BJ (cell line): ENCODE results near the gene NPAT. TPM values are rescaled to one million over a fixed set of nuclear protein-coding genes. Genes with fewer than 3 reads are reported as not detected.
A peak's percentile ranks its signal among the peaks of the same experiment; 100 is the strongest.

Experiments used
- CTCF ChIA-PET: fragments of 350-600 bp; formaldehyde crosslinking; extraction: SDS; loops from one replicate; lab custom pipeline; 2021; ENCODE audit warnings: antibody characterized with exemption, inconsistent platforms; lab: Yijun Ruan, JAX
- POLR2A ChIA-PET: fragments of 300-600 bp; sonication (Branson Sonifier 250); formaldehyde crosslinking; extraction: SDS; loops from one replicate; lab custom pipeline; 2021; ENCODE audit warnings: antibody characterized with exemption; lab: Charles Lee
- DNase-seq: peaks from one replicate; pipeline ENCODE4 v3.0.0-alpha.2; 2011; ENCODE audit warnings: low read depth
- H3K27me3 ChIP-seq: 2 replicates; pipeline ENCODE4 v1.6.0; 2011; ENCODE audit warnings: low read length; ENCODE audit not compliant: control insufficient read depth, insufficient read depth
- H3K36me3 ChIP-seq: 2 replicates; pipeline ENCODE4 v1.5.1; 2011; ENCODE audit warnings: low read length; ENCODE audit not compliant: control insufficient read depth, insufficient read depth
- H3K4me3 ChIP-seq: 2 replicates; pipeline ENCODE4 v1.5.1; 2011; ENCODE audit warnings: low read depth, mild to moderate bottlenecking, control low read depth, low read length
- polyA plus RNA-seq: library from polyadenylated mRNA; depleted of rRNA; stranded (reverse); fragments of >200 nt; gene quantifications from 2 replicates; pipeline ENCODE4 v1.2.3, GENCODE V29; 2011
- TF ChIP-seq, protein P1 (sequence below): IDR thresholded peaks from 2 replicates; pipeline ENCODE4 v1.5.1; 2011; ENCODE audit warnings: low read depth, mild to moderate bottlenecking, control low read depth, inconsistent platforms, low read length, moderate library complexity; ENCODE audit not compliant: insufficient read depth

The NPAT gene
- polyA plus RNA-seq, 1 experiment = 3.8 TPM

- TF ChIP-seq, protein P1, sequence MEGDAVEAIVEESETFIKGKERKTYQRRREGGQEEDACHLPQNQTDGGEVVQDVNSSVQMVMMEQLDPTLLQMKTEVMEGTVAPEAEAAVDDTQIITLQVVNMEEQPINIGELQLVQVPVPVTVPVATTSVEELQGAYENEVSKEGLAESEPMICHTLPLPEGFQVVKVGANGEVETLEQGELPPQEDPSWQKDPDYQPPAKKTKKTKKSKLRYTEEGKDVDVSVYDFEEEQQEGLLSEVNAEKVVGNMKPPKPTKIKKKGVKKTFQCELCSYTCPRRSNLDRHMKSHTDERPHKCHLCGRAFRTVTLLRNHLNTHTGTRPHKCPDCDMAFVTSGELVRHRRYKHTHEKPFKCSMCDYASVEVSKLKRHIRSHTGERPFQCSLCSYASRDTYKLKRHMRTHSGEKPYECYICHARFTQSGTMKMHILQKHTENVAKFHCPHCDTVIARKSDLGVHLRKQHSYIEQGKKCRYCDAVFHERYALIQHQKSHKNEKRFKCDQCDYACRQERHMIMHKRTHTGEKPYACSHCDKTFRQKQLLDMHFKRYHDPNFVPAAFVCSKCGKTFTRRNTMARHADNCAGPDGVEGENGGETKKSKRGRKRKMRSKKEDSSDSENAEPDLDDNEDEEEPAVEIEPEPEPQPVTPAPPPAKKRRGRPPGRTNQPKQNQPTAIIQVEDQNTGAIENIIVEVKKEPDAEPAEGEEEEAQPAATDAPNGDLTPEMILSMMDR = no peak
- ChIA-PET CTCF (interaction anchor here (1.2 kb wide), 1 partner anchor 106 kb away, joined by 3 read pairs; no protein-coding TSS in a partner anchor), POLR2A (no interaction called here)
- Histone ChIP-seq H3K27me3 (no peaks in the 10 kb centered on the region), H3K36me3 (peaks cover 1% of the 10 kb centered on the region; the same call in 1 of the 2 replicates), H3K4me3 (peak overlapping the region; percentile 75)
- DNase-seq = no peak
These were observed 1.9 kb upstream of the NPAT start for GRCh38 chr11:108224366-108224765.

DNA sequence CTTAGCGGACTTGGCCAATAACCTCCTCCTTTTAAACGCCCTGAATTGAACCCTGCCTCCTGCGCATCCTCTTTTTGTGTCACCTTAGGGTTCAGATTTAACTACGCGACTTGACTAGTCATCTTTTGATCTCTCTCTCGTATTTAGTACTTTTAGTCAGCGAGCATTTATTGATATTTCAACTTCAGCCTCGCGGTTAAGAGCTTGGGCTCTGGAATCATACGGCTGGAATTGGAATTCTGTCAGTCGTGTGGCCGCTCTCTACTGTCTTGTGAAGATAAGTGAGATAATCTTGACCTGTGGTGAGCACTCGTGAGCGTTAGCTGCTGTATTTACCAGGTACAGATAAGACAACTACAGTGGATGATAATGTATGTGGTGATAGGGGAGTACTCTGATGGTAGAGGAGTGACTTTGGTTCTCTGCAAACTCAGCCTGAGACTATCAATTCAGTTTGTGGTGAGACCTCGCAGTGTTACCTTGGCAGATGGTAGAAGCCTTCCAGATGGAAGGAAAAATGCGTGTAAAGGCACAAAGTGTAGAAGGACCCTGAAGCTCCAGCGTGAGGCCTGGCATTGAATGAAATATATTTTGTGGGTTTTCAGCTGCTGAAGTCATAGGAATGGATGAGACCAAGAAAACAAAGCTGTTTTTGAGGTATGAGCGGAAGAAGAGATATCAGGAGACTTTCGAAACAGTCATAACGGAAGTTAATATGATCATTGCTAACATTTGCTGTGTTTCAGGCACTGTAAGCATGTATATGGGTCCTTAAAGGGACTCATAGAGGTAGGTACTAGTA lies 1.1 kb upstream of the NPAT start:
- no peak for DNase-seq
- ChIA-PET CTCF (interaction anchor here (0.8 to 2.5 kb wide), 5 partner anchors 28 to 432 kb away, joined by 3 to 20 read pairs (median 3); no protein-coding TSS in a partner anchor), POLR2A (no interaction called here)
- Histone ChIP-seq H3K27me3 (no peaks in the 10 kb centered on the region), H3K4me3 (peak overlapping the region; percentile 75), H3K36me3 (peaks cover 1% of the 10 kb centered on the region; the same call in 1 of the 2 replicates)
- TF ChIP-seq, protein P1 = no peak

- Histone ChIP-seq H3K27me3 (no peaks in the 10 kb centered on the region), H3K36me3 (peaks cover 1% of the 10 kb centered on the region; the same call in 1 of the 2 replicates), H3K4me3 (peak overlapping the region; percentile 72)
- CTCF ChIA-PET = interaction anchor here (0.5 to 2.5 kb wide), 5 partner anchors 29 to 434 kb away, joined by 3 to 20 read pairs (median 3); no protein-coding TSS in a partner anchor
- POLR2A ChIA-PET = interaction anchor here (0.6 kb wide), 1 partner anchor 443 kb away, joined by 3 read pairs; the partner anchor contains the start of gene DDX10
- TF ChIP-seq, protein P1 = no peak
- DNase-seq = no peak
These were observed 396 bp downstream of the NPAT start for GRCh38 chr11:108221911-108222573.

GRCh38 chr11:108221371-108221770 lies 1.1 kb downstream of the NPAT start:
- no peaks in the 10 kb centered on the region for H3K27me3 ChIP-seq
- no peaks in the 10 kb centered on the region for H3K36me3 ChIP-seq
- POLR2A ChIA-PET = no interaction called here
- H3K4me3 ChIP-seq = peak overlapping the region; percentile 72
- TF ChIP-seq, protein P1 = no peak
- CTCF ChIA-PET = interaction anchor here (0.6 to 2.5 kb wide), 3 partner anchors 8 to 427 kb away, joined by 3 to 20 read pairs (median 3); no protein-coding TSS in a partner anchor
- DNase-seq = no peak

GRCh38 chr11:108220721-108221336 lies 1.6 kb downstream of the NPAT start:
- ChIA-PET POLR2A (no interaction called here), CTCF (interaction anchor here (0.5 to 0.8 kb wide), 4 partner anchors 9 to 1749 kb away, joined by 3 to 4 read pairs (median 3); no protein-coding TSS in a partner anchor)
- no peak for DNase-seq
- H3K4me3 ChIP-seq = peak overlapping the region; percentile 72
- TF ChIP-seq, protein P1 = no peak
- H3K27me3 ChIP-seq = no peaks in the 10 kb centered on the region
- no peaks in the 10 kb centered on the region for H3K36me3 ChIP-seq
